ENCODE data around the gene KCNQ1. TPM values are rescaled to one million over a fixed set of nuclear protein-coding genes. Genes with fewer than 3 reads are reported as not detected.

KCNQ1 gene
- total and polyA plus RNA-seq, 2 donors (not counting 1 experiment from before 2014, with no cell fraction given): 21.5 to 28.8 TPM

DNA sequence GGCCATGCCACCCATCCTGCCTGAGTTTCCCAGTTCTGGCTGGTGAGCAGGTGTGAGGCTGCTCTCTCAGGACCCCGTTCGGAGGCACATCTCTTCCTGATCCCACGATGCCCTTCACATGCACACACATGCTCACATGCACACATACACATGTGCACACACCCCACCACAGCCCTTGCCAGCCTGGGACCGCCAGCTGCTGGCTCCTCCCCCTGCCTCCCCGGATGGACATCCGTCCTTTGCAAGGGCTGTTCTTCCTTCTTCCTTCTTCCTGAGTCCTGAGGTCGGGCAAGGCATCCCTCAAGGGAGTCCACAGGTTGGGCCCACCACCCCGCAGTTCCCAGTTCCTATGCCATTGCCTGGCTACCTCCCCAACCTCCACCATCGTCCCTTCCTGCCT lies 451.2 kb downstream of the KCNQ1 start:
- peaks cover 15 to 21% of the 10 kb centered on the region in 2 donors for H3K4me1 ChIP-seq (ENCODE audit: control insufficient read depth in 2 of 2, insufficient read depth in 2 of 2, low read length in 2 of 2)

DNA sequence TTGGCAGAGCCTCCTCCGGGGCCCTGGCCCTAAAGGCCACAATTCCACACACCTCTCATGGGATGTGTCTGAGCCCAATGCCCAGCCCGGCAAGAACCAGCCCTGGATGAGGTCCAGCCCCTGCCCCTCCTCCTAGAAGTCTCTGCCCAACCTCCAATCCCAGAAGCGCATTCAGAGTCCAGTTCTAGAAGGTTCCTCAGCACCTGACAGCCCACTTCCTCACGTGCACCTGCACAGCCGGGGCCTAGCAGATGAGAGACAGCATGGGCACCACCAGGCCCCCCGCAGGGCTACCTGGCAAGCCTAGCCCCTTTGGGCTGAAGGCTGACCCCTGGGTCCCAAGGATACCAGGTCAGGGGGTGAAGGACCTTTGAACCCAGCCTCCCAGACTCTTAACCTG lies 452.2 kb downstream of the KCNQ1 start:
- CTCF ChIA-PET: interaction anchor here (1.0 to 16.1 kb wide), 2 partner anchors 20 to 366 kb away, joined by 3 to 595 read pairs; no protein-coding TSS in a partner anchor
- H4K20me1 ChIP-seq (ENCODE audit: control insufficient read depth, insufficient read depth, low read length, poor library complexity, severe bottlenecking): no peaks in the 10 kb centered on the region
- H3K4me3 ChIP-seq (ENCODE audit: control extremely low read depth in 1 of 5, extremely low read depth in 1 of 5, insufficient read depth in 1 of 5, low read depth in 2 of 5, low read length in 4 of 5): no peak overlapping the region
- ATAC-seq (ENCODE audit: low read depth): no peak
- no peaks in the 10 kb centered on the region for H3K27me3 Mint-ChIP-seq
- H3K4me1 Mint-ChIP-seq: peaks cover 25% of the 10 kb centered on the region
- no peaks in the 10 kb centered on the region for H3K9me3 ChIP-seq (ENCODE audit: control extremely low read depth in 1 of 3, control insufficient read depth in 2 of 3, insufficient read depth in 1 of 3, low read length in 2 of 3)
- TF ChIP-seq, protein P1, sequence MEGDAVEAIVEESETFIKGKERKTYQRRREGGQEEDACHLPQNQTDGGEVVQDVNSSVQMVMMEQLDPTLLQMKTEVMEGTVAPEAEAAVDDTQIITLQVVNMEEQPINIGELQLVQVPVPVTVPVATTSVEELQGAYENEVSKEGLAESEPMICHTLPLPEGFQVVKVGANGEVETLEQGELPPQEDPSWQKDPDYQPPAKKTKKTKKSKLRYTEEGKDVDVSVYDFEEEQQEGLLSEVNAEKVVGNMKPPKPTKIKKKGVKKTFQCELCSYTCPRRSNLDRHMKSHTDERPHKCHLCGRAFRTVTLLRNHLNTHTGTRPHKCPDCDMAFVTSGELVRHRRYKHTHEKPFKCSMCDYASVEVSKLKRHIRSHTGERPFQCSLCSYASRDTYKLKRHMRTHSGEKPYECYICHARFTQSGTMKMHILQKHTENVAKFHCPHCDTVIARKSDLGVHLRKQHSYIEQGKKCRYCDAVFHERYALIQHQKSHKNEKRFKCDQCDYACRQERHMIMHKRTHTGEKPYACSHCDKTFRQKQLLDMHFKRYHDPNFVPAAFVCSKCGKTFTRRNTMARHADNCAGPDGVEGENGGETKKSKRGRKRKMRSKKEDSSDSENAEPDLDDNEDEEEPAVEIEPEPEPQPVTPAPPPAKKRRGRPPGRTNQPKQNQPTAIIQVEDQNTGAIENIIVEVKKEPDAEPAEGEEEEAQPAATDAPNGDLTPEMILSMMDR (IDR thresholded peaks at IDR 0.05): no peak
- TF ChIP-seq EZH2 (IDR thresholded peaks at IDR 0.05; ENCODE audit: borderline replicate concordance, insufficient read depth, low read depth, low read length, poor library complexity, severe bottlenecking): no peak
- peak overlapping the region; percentile 6 for H3K27ac Mint-ChIP-seq
- WGBS (ENCODE audit: insufficient coverage): 90% methylated on average over 6 of the region's 6 CpGs
- H3K36me3 ChIP-seq (replicated peaks in 1 of 2; ENCODE audit: control extremely low read depth in 1 of 2, control insufficient read depth in 1 of 2, extremely low read depth in 1 of 2, insufficient read depth in 2 of 2, low read length in 1 of 2): no peaks in the 10 kb centered on the region
- H3K4me3 Mint-ChIP-seq: no peak overlapping the region
- no peaks in the 10 kb centered on the region for H3K27me3 ChIP-seq (replicated peaks in 1 of 4; ENCODE audit: control extremely low read depth in 1 of 4, control insufficient read depth in 3 of 4, insufficient read depth in 4 of 4, low read length in 3 of 4)
- H3K79me2 ChIP-seq (ENCODE audit: control insufficient read depth, insufficient read depth, low read length): no peaks in the 10 kb centered on the region
- H3K27ac ChIP-seq (ENCODE audit: low read length in 2 of 2): no peak overlapping the region
- POLR2A ChIA-PET: no interaction called here
- H3K4me2 ChIP-seq (replicated peaks; ENCODE audit: low read depth, low read length, poor library complexity, severe bottlenecking): no peak overlapping the region
- H3K9ac ChIP-seq (ENCODE audit: low read length): no peak overlapping the region
- intact Hi-C loops (cut with micrococcal nuclease): no loop called here
- peaks cover 8 to 21% of the 10 kb centered on the region in 2 donors for H3K4me1 ChIP-seq (ENCODE audit: control insufficient read depth in 2 of 2, insufficient read depth in 2 of 2, low read length in 2 of 2)
- H3K9me3 Mint-ChIP-seq (ENCODE audit: insufficient read depth): no peaks in the 10 kb centered on the region
- no peak for DNase-seq
- H2AFZ ChIP-seq (ENCODE audit: insufficient read depth, low read depth, low read length, poor library complexity, severe bottlenecking): no peak overlapping the region

More for the DNA sequence above, 451.2 kb downstream of the KCNQ1 start:
- H3K4me3 ChIP-seq (ENCODE audit: control extremely low read depth in 1 of 5, extremely low read depth in 1 of 5, insufficient read depth in 1 of 5, low read depth in 2 of 5, low read length in 4 of 5): no peak overlapping the region
- ATAC-seq (ENCODE audit: low read depth) (no peak), DNase-seq (no peak)
- Mint-ChIP-seq H3K27me3 (no peaks in the 10 kb centered on the region), H3K9me3 (ENCODE audit: insufficient read depth) (no peaks in the 10 kb centered on the region), H3K27ac (no peak overlapping the region), H3K4me3 (no peak overlapping the region), H3K4me1 (peaks cover 26% of the 10 kb centered on the region)
- 81% methylated on average over 8 of the region's 9 CpGs for WGBS (ENCODE audit: insufficient coverage)
- no peaks in the 10 kb centered on the region for H3K79me2 ChIP-seq (ENCODE audit: control insufficient read depth, insufficient read depth, low read length)
- no peaks in the 10 kb centered on the region for H4K20me1 ChIP-seq (ENCODE audit: control insufficient read depth, insufficient read depth, low read length, poor library complexity, severe bottlenecking)
- H3K27ac ChIP-seq (ENCODE audit: low read length in 2 of 2): no peak overlapping the region
- no peaks in the 10 kb centered on the region for H3K9me3 ChIP-seq (ENCODE audit: control extremely low read depth in 1 of 3, control insufficient read depth in 2 of 3, insufficient read depth in 1 of 3, low read length in 2 of 3)
- H3K27me3 ChIP-seq (replicated peaks in 1 of 4; ENCODE audit: control extremely low read depth in 1 of 4, control insufficient read depth in 3 of 4, insufficient read depth in 4 of 4, low read length in 3 of 4): no peaks in the 10 kb centered on the region
- no peak overlapping the region for H3K4me2 ChIP-seq (replicated peaks; ENCODE audit: low read depth, low read length, poor library complexity, severe bottlenecking)
- H3K36me3 ChIP-seq (replicated peaks in 1 of 2; ENCODE audit: control extremely low read depth in 1 of 2, control insufficient read depth in 1 of 2, extremely low read depth in 1 of 2, insufficient read depth in 2 of 2, low read length in 1 of 2): no peaks in the 10 kb centered on the region
- CTCF ChIA-PET: interaction anchor here (0.8 to 16.1 kb wide), 4 partner anchors 13 to 365 kb away, joined by 3 to 595 read pairs (median 4); no protein-coding TSS in a partner anchor
- POLR2A ChIA-PET: interaction anchor here (0.7 kb wide), 1 partner anchor 199 kb away, joined by 3 read pairs; no protein-coding TSS in a partner anchor
- intact Hi-C loops (cut with micrococcal nuclease): no loop called here
- H2AFZ ChIP-seq (ENCODE audit: insufficient read depth, low read depth, low read length, poor library complexity, severe bottlenecking): no peak overlapping the region
- TF ChIP-seq EZH2 (IDR thresholded peaks at IDR 0.05; ENCODE audit: borderline replicate concordance, insufficient read depth, low read depth, low read length, poor library complexity, severe bottlenecking): no peak
- TF ChIP-seq, protein P1 (IDR thresholded peaks at IDR 0.05): no peak
- no peak overlapping the region for H3K9ac ChIP-seq (ENCODE audit: low read length)

Measured in B cell (primary cell).